OCI-LY7 (cell line): ENCODE results near the gene UBE3B. TPM values are rescaled to one million over a fixed set of nuclear protein-coding genes. Genes with fewer than 3 reads are reported as not detected.
"Not testable (repeated sequence)": the region's sequence is repeated elsewhere in the genome, so short reads cannot be mapped to it uniquely, and the experiment has no call there.

Experiments used
- BruUV-seq: library from RNA; stranded (reverse); fragments of 400-500 nt; replicated peaks from 2 replicates; lab custom pipeline; 2021; lab: Mats Ljungman, UMichigan
- CTCF ChIA-PET: fragments of 300-600 bp; sonication (Branson Sonifier 250); formaldehyde crosslinking; loops from one replicate; lab custom pipeline; 2022; ENCODE audit warnings: antibody characterized with exemption; ENCODE audit not compliant: unreplicated experiment; lab: Charles Lee
- POLR2A ChIA-PET: fragments of 300-600 bp; sonication (Branson Sonifier 250); formaldehyde crosslinking; loops from one replicate; lab custom pipeline; 2022; ENCODE audit warnings: antibody characterized with exemption; lab: Charles Lee
- DNase-seq: peaks from one replicate; pipeline ENCODE4 v3.0.0-alpha.2; 2015; ENCODE audit warnings: low spot score
- H2AFZ ChIP-seq: fragments of 200-600 bp; sonication (generic), shearing (Covaris generic); 2 replicates; pipeline ENCODE4 v1.6.1; 2014; ENCODE audit warnings: mild to moderate bottlenecking, antibody characterized with exemption, low read length, moderate library complexity
- H3K27ac ChIP-seq: fragments of 200-600 bp; sonication (generic); 2 replicates; pipeline ENCODE4 v1.5.1; 2014; ENCODE audit warnings: mixed run types, low read depth, mild to moderate bottlenecking, moderate library complexity, low read length, inconsistent platforms; ENCODE audit not compliant: poor library complexity, severe bottlenecking
- H3K36me3 ChIP-seq: fragments of 200-600 bp; sonication (generic); 2 replicates; pipeline ENCODE4 v1.6.1; 2014; ENCODE audit warnings: mild to moderate bottlenecking, antibody characterized with exemption, low read length, moderate library complexity, mixed read lengths; ENCODE audit not compliant: insufficient read depth
- H3K4me1 ChIP-seq: fragments of 200-600 bp; sonication (generic); 2 replicates; pipeline ENCODE4 v1.5.1; 2014; ENCODE audit warnings: mild to moderate bottlenecking, low read length; ENCODE audit not compliant: insufficient read depth, poor library complexity, severe bottlenecking
- H3K4me2 ChIP-seq: fragments of 200-600 bp; sonication (generic); 2 replicates; pipeline ENCODE4 v1.6.1; 2014; ENCODE audit warnings: mild to moderate bottlenecking, low read length
- H3K4me3 ChIP-seq: fragments of 200-600 bp; sonication (generic); 2 replicates; pipeline ENCODE4 v1.5.1; 2014; ENCODE audit warnings: mild to moderate bottlenecking, low read depth, low read length; ENCODE audit not compliant: poor library complexity, severe bottlenecking
- H3K79me2 ChIP-seq: fragments of 200-600 bp; sonication (generic); 2 replicates; pipeline ENCODE4 v1.6.1; 2016; ENCODE audit warnings: low read depth, mild to moderate bottlenecking, low read length, moderate library complexity, mixed read lengths; ENCODE audit not compliant: insufficient read depth
- H3K9me2 ChIP-seq: fragments of 200-600 bp; sonication (generic); 2 replicates; pipeline ENCODE4 v1.6.1; 2016; ENCODE audit warnings: mild to moderate bottlenecking, low read length, mixed read lengths; ENCODE audit not compliant: insufficient read depth
- H3K9me3 ChIP-seq: fragments of 200-600 bp; sonication (generic); 2 replicates; pipeline ENCODE4 v1.6.1; 2014; ENCODE audit warnings: mild to moderate bottlenecking, mixed run types, low read length, mixed read lengths
- H4K20me1 ChIP-seq: fragments of 200-600 bp; sonication (generic); 2 replicates; pipeline ENCODE4 v1.6.1; 2014; ENCODE audit warnings: mild to moderate bottlenecking, antibody characterized with exemption, low read length, moderate library complexity, mixed read lengths; ENCODE audit not compliant: insufficient read depth
- EZH2phosphoT487 ChIP-seq: fragments of 200-600 bp; sonication (generic); IDR thresholded peaks from 2 replicates; pipeline ENCODE4 v1.6.1; 2018; ENCODE audit warnings: low read depth, borderline replicate concordance, mild to moderate bottlenecking, mixed run types, antibody characterized with exemption, low read length, moderate library complexity, mixed read lengths
- intact Hi-C: fragments of 100-400 bp; cut with micrococcal nuclease; formaldehyde crosslinking; loops from one replicate; pipeline ENCODE4 v1.10.0; 2022; ENCODE audit not compliant: unreplicated experiment
- total RNA-seq, 2 experiments: library from RNA; depleted of rRNA in 1 of 2; stranded (reverse); fragments of >200 nt in 1 of 2; shearing (Covaris generic) in 1 of 2; gene quantifications; 2 replicates each; pipeline ENCODE4 v1.2.3, GENCODE V29; 2014 to 2022
- TF ChIP-seq, protein P1 (sequence below): fragments of 200-600 bp; sonication (generic); conservative IDR thresholded peaks from 2 replicates; pipeline ENCODE4 v1.5.1; 2014; ENCODE audit warnings: mild to moderate bottlenecking, antibody characterized with exemption, low read length, moderate library complexity, mixed read lengths

Gene UBE3B
- total RNA-seq, 2 experiments from 2014 or later = 27.8 to 32.6 TPM

DNA sequence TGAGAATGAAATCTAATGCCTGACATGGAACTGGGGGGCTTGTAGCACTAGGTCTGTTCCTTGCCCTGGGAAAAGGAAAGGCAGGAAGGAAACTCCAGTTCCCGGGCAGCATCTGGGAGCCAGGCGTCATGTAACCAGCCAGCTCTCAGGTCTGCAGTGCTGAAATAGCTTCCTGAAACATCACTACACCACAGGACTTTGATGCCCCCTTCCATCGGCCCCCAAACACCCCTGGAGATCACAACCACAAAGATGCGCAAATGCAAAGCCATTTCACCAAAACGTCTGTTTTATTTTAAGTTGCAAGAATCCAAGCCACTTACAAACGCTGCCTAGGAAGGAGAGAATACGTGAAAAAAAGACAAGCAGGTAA lies 41.3 kb upstream of the UBE3B start:
- Histone ChIP-seq H3K4me3 (no peak overlapping the region), H3K36me3 (no peaks in the 10 kb centered on the region), H3K4me1 (no peaks in the 10 kb centered on the region), H2AFZ (no peak overlapping the region), H3K9me3 (no peaks in the 10 kb centered on the region), H3K9me2 (no peaks in the 10 kb centered on the region), H3K4me2 (no peak overlapping the region), H3K79me2 (no peaks in the 10 kb centered on the region), H3K27ac (no peak overlapping the region), H4K20me1 (no peaks in the 10 kb centered on the region)
- intact Hi-C loops = no loop called here
- no peak for TF ChIP-seq EZH2phosphoT487
- TF ChIP-seq, protein P1, sequence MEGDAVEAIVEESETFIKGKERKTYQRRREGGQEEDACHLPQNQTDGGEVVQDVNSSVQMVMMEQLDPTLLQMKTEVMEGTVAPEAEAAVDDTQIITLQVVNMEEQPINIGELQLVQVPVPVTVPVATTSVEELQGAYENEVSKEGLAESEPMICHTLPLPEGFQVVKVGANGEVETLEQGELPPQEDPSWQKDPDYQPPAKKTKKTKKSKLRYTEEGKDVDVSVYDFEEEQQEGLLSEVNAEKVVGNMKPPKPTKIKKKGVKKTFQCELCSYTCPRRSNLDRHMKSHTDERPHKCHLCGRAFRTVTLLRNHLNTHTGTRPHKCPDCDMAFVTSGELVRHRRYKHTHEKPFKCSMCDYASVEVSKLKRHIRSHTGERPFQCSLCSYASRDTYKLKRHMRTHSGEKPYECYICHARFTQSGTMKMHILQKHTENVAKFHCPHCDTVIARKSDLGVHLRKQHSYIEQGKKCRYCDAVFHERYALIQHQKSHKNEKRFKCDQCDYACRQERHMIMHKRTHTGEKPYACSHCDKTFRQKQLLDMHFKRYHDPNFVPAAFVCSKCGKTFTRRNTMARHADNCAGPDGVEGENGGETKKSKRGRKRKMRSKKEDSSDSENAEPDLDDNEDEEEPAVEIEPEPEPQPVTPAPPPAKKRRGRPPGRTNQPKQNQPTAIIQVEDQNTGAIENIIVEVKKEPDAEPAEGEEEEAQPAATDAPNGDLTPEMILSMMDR = no peak
- no TSS peak for BruUV-seq
- ChIA-PET CTCF (no interaction called here), POLR2A (no interaction called here)
- no peak for DNase-seq

DNA sequence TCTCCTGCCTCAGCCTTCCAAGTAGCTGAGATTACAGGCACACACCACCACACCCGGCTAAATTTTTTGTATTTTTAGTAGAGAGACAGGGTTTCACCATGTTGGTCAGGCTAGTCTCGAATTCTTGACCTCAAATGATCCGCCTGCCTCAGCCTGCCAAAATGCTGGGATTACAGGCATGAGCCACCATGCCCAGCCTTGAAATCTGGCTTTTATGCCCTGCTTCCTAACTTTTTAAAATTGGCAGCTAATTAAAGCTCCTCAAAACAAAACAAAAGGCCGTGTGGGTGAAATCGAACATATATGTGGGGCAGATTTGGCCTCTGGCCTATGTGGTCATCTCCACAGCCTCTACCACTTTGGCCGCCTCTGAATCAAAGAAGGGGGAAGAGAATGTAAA lies 38.3 kb upstream of the UBE3B start:
- no TSS peak for BruUV-seq
- Histone ChIP-seq H3K4me2 (no peak overlapping the region), H3K4me1 (no peaks in the 10 kb centered on the region), H3K4me3 (no peak overlapping the region), H3K9me2 (no peaks in the 10 kb centered on the region), H3K79me2 (no peaks in the 10 kb centered on the region), H3K9me3 (no peaks in the 10 kb centered on the region), H4K20me1 (no peaks in the 10 kb centered on the region), H2AFZ (no peak overlapping the region), H3K36me3 (no peaks in the 10 kb centered on the region), H3K27ac (no peak overlapping the region)
- no peak for DNase-seq
- ChIA-PET POLR2A (no interaction called here), CTCF (no interaction called here)
- intact Hi-C loops = no loop called here
- TF ChIP-seq, protein P1 = no peak
- TF ChIP-seq EZH2phosphoT487 = no peak

DNA sequence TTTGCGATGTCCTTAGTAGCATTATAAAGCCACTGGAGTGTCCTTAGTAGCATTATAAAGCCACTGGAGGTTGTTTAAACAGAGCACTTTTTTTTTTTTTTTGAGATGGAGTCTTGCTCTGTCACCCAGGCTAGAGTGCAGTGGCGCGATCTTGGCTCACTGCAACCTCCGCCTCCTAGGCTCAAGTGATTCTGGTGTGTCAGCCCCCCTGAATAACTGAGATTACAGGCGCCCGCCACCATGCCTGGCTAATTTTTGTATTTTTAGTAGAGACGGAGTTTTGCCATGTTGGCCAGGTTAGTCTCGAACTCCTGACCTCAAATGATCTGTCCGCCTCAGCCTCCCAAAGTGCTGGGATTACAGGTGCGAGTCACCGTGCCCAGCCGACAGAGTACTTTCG lies 37.5 kb upstream of the UBE3B start:
- H3K79me2 ChIP-seq, intact Hi-C loops, H3K36me3 ChIP-seq, H3K27ac ChIP-seq, H3K4me2 ChIP-seq, H3K9me2 ChIP-seq, H4K20me1 ChIP-seq, CTCF ChIA-PET, H3K4me1 ChIP-seq, H3K9me3 ChIP-seq, H3K4me3 ChIP-seq, DNase-seq, POLR2A ChIA-PET, H2AFZ ChIP-seq, BruUV-seq: not testable (repeated sequence)
